GM21360 (cell line): ENCODE measurements around the gene GET4.

Experiments
- ATAC-seq: cut with Tn5 transposase; IDR thresholded peaks from one replicate; pipeline ENCODE4 v1.9.1; 2021; ENCODE audit warnings: mild to moderate bottlenecking, moderate library complexity; ENCODE audit not compliant: unreplicated experiment

GET4 gene

GRCh38 chr7:944744-945143 lies 68.4 kb downstream of the GET4 start:
- ATAC-seq: no peak

GRCh38 chr7:945147-945555 lies 68.8 kb downstream of the GET4 start:
- no peak for ATAC-seq

- ATAC-seq: no peak
Observed at GRCh38 chr7:945556-946255, 69.4 kb downstream of the GET4 start.
